Measurements from ENCODE around the gene KIF5C.

KIF5C gene

DNA sequence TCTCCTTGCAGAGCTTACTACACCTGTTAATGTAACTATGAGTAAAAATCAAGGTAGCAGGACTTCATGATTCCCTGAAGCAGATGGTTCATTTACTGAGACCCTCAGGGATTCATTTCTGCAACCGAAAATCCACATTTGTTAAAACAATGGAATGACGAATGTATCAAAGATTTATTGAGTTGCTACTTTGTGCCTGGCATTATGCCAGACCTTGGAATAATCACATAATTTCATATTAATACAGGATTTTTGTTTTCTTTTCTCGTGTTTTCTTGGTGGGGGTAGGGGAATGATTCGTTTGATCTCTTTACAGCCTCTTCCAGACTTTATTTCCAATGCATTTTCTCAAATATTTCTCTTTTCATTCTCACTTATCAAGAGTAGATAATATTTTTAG lies 8.9 kb upstream of the KIF5C start:
- no peak overlapping the region for H3K4ac ChIP-seq (ENCODE audit: low read depth in 1 of 2, low read length in 2 of 2)
- no peak overlapping the region for H3K4me2 ChIP-seq (ENCODE audit: low read length, poor library complexity, severe bottlenecking)
- H3K36me3 ChIP-seq (ENCODE audit: control insufficient read depth in 1 of 2, insufficient read depth in 2 of 2, low read depth in 1 of 2, low read length in 2 of 2) = no peaks in the 10 kb centered on the region
- H2BK15ac ChIP-seq (ENCODE audit: low read depth, poor library complexity, severe bottlenecking) = no peak overlapping the region
- no peak overlapping the region for H4K8ac ChIP-seq (ENCODE audit: low read length)
- H3K79me1 ChIP-seq (replicated peaks; ENCODE audit: low read length, poor library complexity, severe bottlenecking) = no peaks in the 10 kb centered on the region
- H4K91ac ChIP-seq (ENCODE audit: low read length) = no peak overlapping the region
- H2BK5ac ChIP-seq (ENCODE audit: low read depth, low read length, poor library complexity, severe bottlenecking) = no peak overlapping the region
- 100% methylated on average over 1 of the region's 4 CpGs for WGBS
- no peak overlapping the region for H2BK12ac ChIP-seq (ENCODE audit: low read length in 2 of 2)
- DNase-seq = no peak
- H3K9me3 ChIP-seq (ENCODE audit: control insufficient read depth, low read length) = no peaks in the 10 kb centered on the region
- H3K27ac ChIP-seq (ENCODE audit: low read length, poor library complexity, severe bottlenecking) = no peak overlapping the region
- no peaks in the 10 kb centered on the region for H3K4me1 ChIP-seq (ENCODE audit: control insufficient read depth, insufficient read depth, low read depth, low read length)
- no peak overlapping the region for H3K23ac ChIP-seq (ENCODE audit: low read length in 2 of 2)
- H2BK120ac ChIP-seq (ENCODE audit: low read depth, low read length) = no peak overlapping the region
- H3K27me3 ChIP-seq (ENCODE audit: control insufficient read depth in 1 of 2, insufficient read depth in 1 of 2, low read length in 2 of 2) = peaks cover 6 to 9% of the 10 kb centered on the region in 2 experiments
- H3K18ac ChIP-seq (ENCODE audit: low read depth in 1 of 2, low read length in 2 of 2) = no peak overlapping the region
- no peak overlapping the region for H3K9ac ChIP-seq (ENCODE audit: low read length)
- H3K14ac ChIP-seq (ENCODE audit: low read length in 2 of 2) = no peak overlapping the region
- no peak overlapping the region for H2AK5ac ChIP-seq (ENCODE audit: low read length, severe bottlenecking)
- H3K4me3 ChIP-seq (ENCODE audit: insufficient read depth in 1 of 2, low read depth in 1 of 2, low read length in 2 of 2) = no peak overlapping the region
- H2AFZ ChIP-seq (ENCODE audit: low read depth, low read length) = no peak overlapping the region

DNA sequence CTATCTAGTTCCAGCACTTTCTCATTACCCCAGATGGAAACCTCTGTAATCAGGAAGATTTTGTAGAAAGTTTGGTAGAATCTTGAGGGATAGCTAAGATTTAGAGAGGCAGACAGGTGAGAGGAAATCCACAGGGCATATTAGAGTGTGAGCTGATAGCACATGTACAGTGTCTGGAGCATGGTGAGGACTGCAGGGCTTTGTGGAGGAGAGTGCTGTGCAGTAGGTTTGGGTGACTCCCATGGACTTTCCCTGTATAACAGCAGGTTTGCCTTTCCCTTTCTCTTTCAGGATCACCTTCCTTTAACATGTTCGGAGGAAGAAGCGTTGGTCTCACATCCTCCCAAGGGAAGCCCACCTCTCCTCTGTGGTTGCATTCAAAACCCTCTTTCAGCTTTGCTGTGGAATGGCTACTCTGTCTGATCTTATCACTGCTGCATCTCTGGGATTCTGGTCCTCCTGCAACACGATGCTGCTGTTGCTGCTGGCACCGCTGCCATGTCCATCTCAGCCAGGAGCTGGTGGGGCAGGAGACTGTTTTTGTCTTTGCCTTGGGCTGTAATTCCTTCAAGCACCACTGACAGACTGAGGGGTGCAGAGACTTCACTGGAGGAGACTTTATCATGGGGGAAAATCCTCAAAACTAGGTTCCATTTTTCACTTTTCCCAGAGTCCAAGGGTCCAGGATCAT lies 7.8 kb upstream of the KIF5C start:
- Histone ChIP-seq H4K8ac (ENCODE audit: low read length) (no peak overlapping the region), H3K27me3 (ENCODE audit: control insufficient read depth in 1 of 2, insufficient read depth in 1 of 2, low read length in 2 of 2) (peaks cover 6 to 9% of the 10 kb centered on the region in 2 experiments), H3K4ac (ENCODE audit: low read depth in 1 of 2, low read length in 2 of 2) (no peak overlapping the region), H3K14ac (ENCODE audit: low read length in 2 of 2) (no peak overlapping the region), H2BK120ac (ENCODE audit: low read depth, low read length) (no peak overlapping the region), H3K4me2 (ENCODE audit: low read length, poor library complexity, severe bottlenecking) (no peak overlapping the region), H3K79me1 (replicated peaks; ENCODE audit: low read length, poor library complexity, severe bottlenecking) (no peaks in the 10 kb centered on the region), H3K36me3 (ENCODE audit: control insufficient read depth in 1 of 2, insufficient read depth in 2 of 2, low read depth in 1 of 2, low read length in 2 of 2) (no peaks in the 10 kb centered on the region), H2BK12ac (ENCODE audit: low read length in 2 of 2) (no peak overlapping the region), H3K9ac (ENCODE audit: low read length) (no peak overlapping the region), H3K4me1 (ENCODE audit: control insufficient read depth, insufficient read depth, low read depth, low read length) (no peaks in the 10 kb centered on the region), H3K18ac (ENCODE audit: low read depth in 1 of 2, low read length in 2 of 2) (no peak overlapping the region), H2AFZ (ENCODE audit: low read depth, low read length) (no peak overlapping the region), H2BK15ac (ENCODE audit: low read depth, poor library complexity, severe bottlenecking) (no peak overlapping the region), H3K27ac (ENCODE audit: low read length, poor library complexity, severe bottlenecking) (no peak overlapping the region), H2BK5ac (ENCODE audit: low read depth, low read length, poor library complexity, severe bottlenecking) (no peak overlapping the region), H3K4me3 (ENCODE audit: insufficient read depth in 1 of 2, low read depth in 1 of 2, low read length in 2 of 2) (no peak overlapping the region), H3K9me3 (ENCODE audit: control insufficient read depth, low read length) (no peaks in the 10 kb centered on the region), H2AK5ac (ENCODE audit: low read length, severe bottlenecking) (no peak overlapping the region), H4K91ac (ENCODE audit: low read length) (no peak overlapping the region), H3K23ac (ENCODE audit: low read length in 2 of 2) (no peak overlapping the region)
- no peak for DNase-seq
- WGBS = 85% methylated on average over 4 of the region's 4 CpGs

DNA sequence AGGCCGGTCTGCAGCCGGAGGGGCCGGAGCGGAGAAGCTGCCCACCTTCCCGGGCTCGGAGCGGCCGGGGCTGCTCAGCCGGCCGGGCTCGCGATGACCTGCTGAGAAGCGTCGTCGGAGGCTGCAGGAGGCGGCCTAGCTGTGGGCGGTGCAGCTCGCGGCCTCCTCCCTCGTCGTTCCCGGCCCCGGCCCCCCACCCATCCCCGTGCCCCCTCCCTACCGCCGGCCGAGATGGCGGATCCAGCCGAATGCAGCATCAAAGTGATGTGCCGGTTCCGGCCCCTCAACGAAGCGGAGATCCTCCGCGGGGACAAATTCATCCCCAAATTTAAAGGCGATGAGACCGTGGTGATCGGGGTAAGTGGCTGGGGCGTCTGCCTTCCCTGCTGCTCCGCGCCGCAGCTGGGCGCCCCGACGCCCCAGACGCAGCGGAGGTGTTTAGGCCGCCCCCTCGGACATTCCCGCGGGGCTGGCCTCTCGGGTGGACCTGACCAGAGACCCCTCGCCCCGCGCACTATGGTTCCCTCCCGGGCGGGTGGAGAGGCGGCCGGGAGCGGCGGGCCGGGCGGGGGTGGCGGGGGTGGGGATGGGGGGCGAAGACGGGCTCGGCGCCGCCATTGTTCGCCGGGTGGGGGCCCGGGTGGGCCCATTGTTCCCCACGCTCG lies 492 bp downstream of the KIF5C start:
- H4K91ac ChIP-seq (ENCODE audit: low read length) = no peak overlapping the region
- no peak overlapping the region for H3K18ac ChIP-seq (ENCODE audit: low read depth in 1 of 2, low read length in 2 of 2)
- H2BK120ac ChIP-seq (ENCODE audit: low read depth, low read length) = no peak overlapping the region
- DNase-seq = no peak
- WGBS = 4% methylated on average over 5 of the region's 74 CpGs
- H3K4me3 ChIP-seq (ENCODE audit: insufficient read depth in 1 of 2, low read depth in 1 of 2, low read length in 2 of 2) = peak overlapping the region in 1 of 2 experiments; percentile 51
- H3K9ac ChIP-seq (ENCODE audit: low read length) = no peak overlapping the region
- no peak overlapping the region for H2BK5ac ChIP-seq (ENCODE audit: low read depth, low read length, poor library complexity, severe bottlenecking)
- no peaks in the 10 kb centered on the region for H3K36me3 ChIP-seq (ENCODE audit: control insufficient read depth in 1 of 2, insufficient read depth in 2 of 2, low read depth in 1 of 2, low read length in 2 of 2)
- no peak overlapping the region for H2AK5ac ChIP-seq (ENCODE audit: low read length, severe bottlenecking)
- H2BK15ac ChIP-seq (ENCODE audit: low read depth, poor library complexity, severe bottlenecking) = no peak overlapping the region
- H3K4ac ChIP-seq (ENCODE audit: low read depth in 1 of 2, low read length in 2 of 2) = no peak overlapping the region
- peak overlapping the region in 1 of 2 experiments; percentile 68 for H3K23ac ChIP-seq (ENCODE audit: low read length in 2 of 2)
- H3K27me3 ChIP-seq (ENCODE audit: control insufficient read depth in 1 of 2, insufficient read depth in 1 of 2, low read length in 2 of 2) = peaks cover 41 to 46% of the 10 kb centered on the region in 2 experiments
- H3K14ac ChIP-seq (ENCODE audit: low read length in 2 of 2) = no peak overlapping the region
- no peak overlapping the region for H2AFZ ChIP-seq (ENCODE audit: low read depth, low read length)
- no peaks in the 10 kb centered on the region for H3K79me1 ChIP-seq (replicated peaks; ENCODE audit: low read length, poor library complexity, severe bottlenecking)
- H4K8ac ChIP-seq (ENCODE audit: low read length) = no peak overlapping the region
- H3K4me2 ChIP-seq (ENCODE audit: low read length, poor library complexity, severe bottlenecking) = peak overlapping the region; percentile 61
- no peak overlapping the region for H3K27ac ChIP-seq (ENCODE audit: low read length, poor library complexity, severe bottlenecking)
- H3K4me1 ChIP-seq (ENCODE audit: control insufficient read depth, insufficient read depth, low read depth, low read length) = peaks cover 17% of the 10 kb centered on the region
- H2BK12ac ChIP-seq (ENCODE audit: low read length in 2 of 2) = no peak overlapping the region
- peaks cover 4% of the 10 kb centered on the region for H3K9me3 ChIP-seq (ENCODE audit: control insufficient read depth, low read length)

DNA sequence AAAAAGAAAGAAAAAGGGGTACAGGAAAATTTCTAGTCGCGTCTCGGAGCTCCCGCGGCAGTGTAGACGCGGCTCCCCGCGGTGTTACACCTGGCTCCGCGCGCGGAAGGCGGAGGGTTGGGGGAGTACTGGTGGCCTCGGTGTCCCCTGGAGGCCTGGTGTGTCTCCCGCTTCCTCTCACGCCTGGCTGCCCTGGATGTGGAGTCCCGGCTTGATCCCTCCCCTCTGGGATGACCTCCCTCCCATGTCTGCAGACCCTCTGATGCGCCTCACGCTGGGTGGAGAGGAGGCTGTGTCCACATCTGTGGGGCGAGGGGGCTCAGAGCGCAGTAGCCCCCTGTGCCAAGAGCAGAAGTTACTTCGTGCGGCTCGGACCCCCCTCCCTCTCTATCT lies 1.2 kb downstream of the KIF5C start:
- H2BK15ac ChIP-seq (ENCODE audit: low read depth, poor library complexity, severe bottlenecking) = no peak overlapping the region
- H3K9me3 ChIP-seq (ENCODE audit: control insufficient read depth, low read length) = peaks cover 7% of the 10 kb centered on the region
- no peak overlapping the region for H3K4me3 ChIP-seq (ENCODE audit: insufficient read depth in 1 of 2, low read depth in 1 of 2, low read length in 2 of 2)
- H3K14ac ChIP-seq (ENCODE audit: low read length in 2 of 2) = no peak overlapping the region
- H2AK5ac ChIP-seq (ENCODE audit: low read length, severe bottlenecking) = no peak overlapping the region
- WGBS = 2% methylated on average over 18 of the region's 25 CpGs
- H4K8ac ChIP-seq (ENCODE audit: low read length) = no peak overlapping the region
- H3K18ac ChIP-seq (ENCODE audit: low read depth in 1 of 2, low read length in 2 of 2) = no peak overlapping the region
- H2BK120ac ChIP-seq (ENCODE audit: low read depth, low read length) = no peak overlapping the region
- no peak overlapping the region for H3K27ac ChIP-seq (ENCODE audit: low read length, poor library complexity, severe bottlenecking)
- peaks cover 46 to 47% of the 10 kb centered on the region in 2 experiments for H3K27me3 ChIP-seq (ENCODE audit: control insufficient read depth in 1 of 2, insufficient read depth in 1 of 2, low read length in 2 of 2)
- H3K4me2 ChIP-seq (ENCODE audit: low read length, poor library complexity, severe bottlenecking) = peak overlapping the region; percentile 11
- H3K4ac ChIP-seq (ENCODE audit: low read depth in 1 of 2, low read length in 2 of 2) = no peak overlapping the region
- H2BK12ac ChIP-seq (ENCODE audit: low read length in 2 of 2) = no peak overlapping the region
- H2AFZ ChIP-seq (ENCODE audit: low read depth, low read length) = no peak overlapping the region
- H4K91ac ChIP-seq (ENCODE audit: low read length) = no peak overlapping the region
- no peaks in the 10 kb centered on the region for H3K36me3 ChIP-seq (ENCODE audit: control insufficient read depth in 1 of 2, insufficient read depth in 2 of 2, low read depth in 1 of 2, low read length in 2 of 2)
- H2BK5ac ChIP-seq (ENCODE audit: low read depth, low read length, poor library complexity, severe bottlenecking) = no peak overlapping the region
- peaks cover 17% of the 10 kb centered on the region for H3K4me1 ChIP-seq (ENCODE audit: control insufficient read depth, insufficient read depth, low read depth, low read length)
- no peak overlapping the region for H3K23ac ChIP-seq (ENCODE audit: low read length in 2 of 2)
- H3K9ac ChIP-seq (ENCODE audit: low read length) = no peak overlapping the region
- H3K79me1 ChIP-seq (replicated peaks; ENCODE audit: low read length, poor library complexity, severe bottlenecking) = no peaks in the 10 kb centered on the region
- DNase-seq = no peak

Measured in mesenchymal stem cell (in vitro differentiated cells and primary cell).